ENCODE results near the gene CDR2L. TPM values are rescaled to one million over a fixed set of nuclear protein-coding genes. Genes with fewer than 3 reads are reported as not detected.
"Not testable (repeated sequence)": the region's sequence is repeated elsewhere in the genome, so short reads cannot be mapped to it uniquely, and the experiment has no call there.

CDR2L gene
- total RNA-seq, 1 donor from 2014 or later, result not detected

GRCh38 chr17:75024686-75025397 lies 37.4 kb downstream of the CDR2L start:
- Mint-ChIP-seq H3K27me3 (no peaks in the 10 kb centered on the region), H3K27ac (no peak overlapping the region), H3K9me3 (peaks cover 6% of the 10 kb centered on the region), H3K4me3 (no peak overlapping the region), H3K36me3 (ENCODE audit: low read depth) (peaks cover 31% of the 10 kb centered on the region), H3K4me1 (peaks cover 10% of the 10 kb centered on the region)
- intact Hi-C loops (cut with micrococcal nuclease), result no loop called here
- ATAC-seq (ENCODE audit: low read depth) (no peak), DNase-seq (no peak)
- ChIA-PET CTCF (interaction anchor here (1.2 to 1.6 kb wide), 3 partner anchors 13 to 177 kb away, joined by 3 to 5 read pairs (median 3); no protein-coding TSS in a partner anchor), POLR2A (interaction anchor here (0.6 to 1.6 kb wide), 5 partner anchors 10 to 272 kb away, joined by 3 to 4 read pairs (median 3); partner anchors contain the start of genes CDR2L and MRPL58)
- no peak for TF ChIP-seq CTCF (IDR thresholded peaks at IDR 0.05)

- H3K27ac Mint-ChIP-seq; intact Hi-C loops (cut with micrococcal nuclease); DNase-seq; H3K27me3 Mint-ChIP-seq; H3K9me3 Mint-ChIP-seq; ATAC-seq (ENCODE audit: low read depth); H3K4me3 Mint-ChIP-seq: not testable (repeated sequence)
- CTCF ChIA-PET, result interaction anchor here (1.6 kb wide), 1 partner anchor 13 kb away, joined by 3 read pairs; no protein-coding TSS in a partner anchor
- H3K36me3 Mint-ChIP-seq (ENCODE audit: low read depth), result peaks cover 27% of the 10 kb centered on the region
- peaks cover 10% of the 10 kb centered on the region for H3K4me1 Mint-ChIP-seq
- POLR2A ChIA-PET, result interaction anchor here (0.6 to 1.6 kb wide), 3 partner anchors 13 to 222 kb away, joined by 3 to 4 read pairs (median 3); partner anchors contain the start of genes CDR2L and MRPL58
Observed at GRCh38 chr17:75025398-75025734, 37.9 kb downstream of the CDR2L start.

DNA sequence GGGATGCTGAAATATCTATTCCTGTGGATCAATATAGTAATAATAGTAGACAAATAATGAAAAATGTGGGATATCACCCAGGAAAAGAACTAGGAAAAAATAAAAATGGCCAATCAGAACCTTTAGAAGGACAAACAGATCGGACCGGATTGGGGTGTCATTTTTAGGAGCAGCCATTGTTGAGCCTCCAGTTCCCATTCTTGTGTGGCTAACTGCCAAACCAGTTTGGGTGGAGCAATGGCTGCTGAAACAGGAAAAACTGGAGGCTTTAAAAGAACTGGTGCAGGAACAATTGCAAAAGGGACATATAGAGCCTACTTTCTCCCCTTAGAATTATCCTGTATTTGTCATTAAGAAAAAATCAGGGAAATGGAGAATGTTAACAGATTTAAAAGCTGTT lies 39.2 kb downstream of the CDR2L start:
- DNase-seq; intact Hi-C loops (cut with micrococcal nuclease); H3K27ac Mint-ChIP-seq; H3K4me3 Mint-ChIP-seq; CTCF ChIA-PET; ATAC-seq (ENCODE audit: low read depth); H3K9me3 Mint-ChIP-seq; H3K27me3 Mint-ChIP-seq: not testable (repeated sequence)
- POLR2A ChIA-PET, result interaction anchor here (0.6 kb wide), 1 partner anchor 34 kb away, joined by 3 read pairs; no protein-coding TSS in a partner anchor
- peaks cover 14% of the 10 kb centered on the region for H3K36me3 Mint-ChIP-seq (ENCODE audit: low read depth)
- peaks cover 10% of the 10 kb centered on the region for H3K4me1 Mint-ChIP-seq

GRCh38 chr17:75030161-75030560 lies 42.7 kb downstream of the CDR2L start:
- POLR2A ChIA-PET, result no interaction called here
- intact Hi-C loops (cut with micrococcal nuclease), result loop anchor here (5.0 kb wide), 1 partner anchor 152 kb away; the partner anchor contains the start of gene SUMO2
- peaks cover 32% of the 10 kb centered on the region for H3K4me1 Mint-ChIP-seq
- ATAC-seq (ENCODE audit: low read depth) (no peak), DNase-seq (no peak)
- H3K4me3 Mint-ChIP-seq, result no peak overlapping the region
- no peak for TF ChIP-seq CTCF (IDR thresholded peaks at IDR 0.05)
- H3K27ac Mint-ChIP-seq, result no peak overlapping the region
- CTCF ChIA-PET, result no interaction called here
- peaks cover 8% of the 10 kb centered on the region for H3K36me3 Mint-ChIP-seq (ENCODE audit: low read depth)
- peaks cover 9% of the 10 kb centered on the region for H3K9me3 Mint-ChIP-seq
- peaks cover 1% of the 10 kb centered on the region for H3K27me3 Mint-ChIP-seq

DNA sequence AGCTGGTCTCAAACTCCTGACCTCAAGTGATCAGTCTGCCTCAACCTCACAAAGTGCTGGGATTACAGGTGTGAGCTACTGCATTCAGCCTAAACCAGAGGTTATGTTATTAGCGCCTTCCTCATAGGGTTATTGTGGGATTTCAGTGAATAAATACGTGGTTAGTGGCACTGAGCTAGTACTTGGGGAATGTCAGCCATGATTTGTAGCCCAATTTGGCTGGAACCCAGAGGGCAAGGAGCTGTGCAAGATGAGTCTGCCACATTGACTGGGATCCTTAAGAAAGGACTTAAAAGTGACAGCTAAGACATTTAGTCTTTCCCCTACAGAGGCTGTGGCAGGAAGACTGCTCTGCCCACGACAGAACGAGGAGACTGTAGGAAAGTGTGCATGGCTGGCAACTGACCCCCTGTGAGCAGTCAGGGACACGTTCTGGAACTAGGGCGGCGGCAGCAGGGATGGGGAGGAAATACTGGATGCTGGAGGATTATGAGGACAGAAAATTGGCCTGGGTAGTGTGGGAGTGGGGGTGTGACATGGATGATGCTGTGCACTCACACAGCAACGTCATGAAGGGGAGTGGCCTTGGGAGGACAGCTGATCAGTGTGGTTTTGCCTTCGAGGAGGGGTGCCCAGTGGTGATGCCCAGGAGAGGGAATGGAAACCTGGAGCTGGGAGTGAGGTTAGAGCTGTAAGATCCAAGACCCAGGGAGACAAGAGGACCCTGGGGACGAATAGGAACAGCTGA lies 44.7 kb downstream of the CDR2L start:
- H3K36me3 Mint-ChIP-seq (ENCODE audit: low read depth), result peaks cover 5% of the 10 kb centered on the region
- peaks cover 34% of the 10 kb centered on the region for H3K4me1 Mint-ChIP-seq
- H3K4me3 Mint-ChIP-seq, result peak overlapping the region; percentile 91
- no peak for TF ChIP-seq CTCF (IDR thresholded peaks at IDR 0.05)
- intact Hi-C loops (cut with micrococcal nuclease), result loop anchor here (1.0 to 5.0 kb wide), 2 partner anchors 20 to 150 kb away; partner anchors contain the start of genes MRPL58 and SUMO2
- DNase-seq (peak; percentile 44), ATAC-seq (ENCODE audit: low read depth) (peak; percentile 38)
- peaks cover 1% of the 10 kb centered on the region for H3K27me3 Mint-ChIP-seq
- CTCF ChIA-PET, result interaction anchor here (1.4 to 2.0 kb wide), 2 partner anchors 19 to 70 kb away, joined by 3 to 6 read pairs; partner anchors contain the start of gene MRPL58
- POLR2A ChIA-PET, result interaction anchor here (0.5 to 1.6 kb wide), 8 partner anchors 9 to 752 kb away, joined by 3 to 14 read pairs (median 4); partner anchors contain the start of genes MRPL58 and UNK
- H3K27ac Mint-ChIP-seq, result peak overlapping the region; percentile 75
- H3K9me3 Mint-ChIP-seq, result peaks cover 4% of the 10 kb centered on the region

Data from activated B cell treated with CpG ODN at 0.5 μM for 24 hours (primary cell).